Measurements from ENCODE around the gene A1BG. TPM values are rescaled to one million over a fixed set of nuclear protein-coding genes. Genes with fewer than 3 reads are reported as not detected.
A peak's percentile ranks its signal among the peaks of the same experiment; 100 is the strongest.

Gene A1BG
- total RNA-seq, 1 experiment from 2014 or later, result 1.2 TPM

- CTCF ChIA-PET, result no interaction called here
- intact Hi-C loops (cut with micrococcal nuclease), result no loop called here
- H3K27ac ChIP-seq (ENCODE audit: low read depth, low read length), result peak overlapping the region; percentile 92
Measured at GRCh38 chr19:58380037-58380661, 26.9 kb upstream of the A1BG start.

More at GRCh38 chr19:58380037-58380661, 26.9 kb upstream of the A1BG start:
- TF ChIP-seq YY1 (IDR thresholded peaks at IDR 0.05; ENCODE audit: extremely low read depth, insufficient replicate concordance, low read depth, low read length), result no peak
- TF ChIP-seq JUND (IDR thresholded peaks at IDR 0.05), result no peak
- no peak for TF ChIP-seq ZNF274 (IDR thresholded peaks at IDR 0.05; ENCODE audit: low read depth, low read length)
- no peak for TF ChIP-seq ATF3 (IDR thresholded peaks at IDR 0.05)
- no peak for TF ChIP-seq SIN3A (IDR thresholded peaks at IDR 0.05; ENCODE audit: low read depth)
- TF ChIP-seq EZH2phosphoT487 (IDR thresholded peaks at IDR 0.05; ENCODE audit: borderline replicate concordance), result no peak
- TF ChIP-seq ZBTB33 (IDR thresholded peaks at IDR 0.05; ENCODE audit: extremely low read depth, insufficient replicate concordance, low read length), result no peak
- TF ChIP-seq SRF (IDR thresholded peaks at IDR 0.05; ENCODE audit: low read depth), result no peak
- no peak for TF ChIP-seq EGR1 (IDR thresholded peaks at IDR 0.05; ENCODE audit: low read depth)
- TF ChIP-seq RAD21 (IDR thresholded peaks at IDR 0.05; ENCODE audit: low read depth), result no peak
- TF ChIP-seq MAX (IDR thresholded peaks at IDR 0.05), result no peak
- TF ChIP-seq FOSL1 (IDR thresholded peaks at IDR 0.05; ENCODE audit: low read depth), result no peak
- no peak for TF ChIP-seq POLR2AphosphoS5 (IDR thresholded peaks at IDR 0.05; ENCODE audit: low read depth, low read length)
- H3K79me2 ChIP-seq (ENCODE audit: insufficient read depth, low read length), result peaks cover 13% of the 10 kb centered on the region
- no peak; the same call in 1 of the 2 replicates for ATAC-seq
- H3K36me3 ChIP-seq (ENCODE audit: control insufficient read depth in 1 of 2, insufficient read depth in 2 of 2, low read length in 2 of 2), result 0 out of 4 replicates have a peak, but pooled peaks cover 0 to 2% of the 10 kb centered on the region in 2 experiments
- no peaks in the 10 kb centered on the region for H4K20me1 ChIP-seq (ENCODE audit: insufficient read depth)
- ChIA-PET RAD21 (ENCODE audit: low non-redundant PET in 1 of 2, low total read pairs in 2 of 2, uncharacterized antibody in 2 of 2, unreplicated experiment in 2 of 2) (no interaction called here), POLR2A (interaction anchor here (1.5 kb wide), 1 partner anchor 17 kb away, joined by 7 read pairs; the partner anchor contains the start of gene ZNF497)
- no peak for DNase-seq (ENCODE audit: low read depth, low spot score)
- H3K27me3 ChIP-seq (ENCODE audit: insufficient read depth, low read length), result no peaks in the 10 kb centered on the region
- no peak overlapping the region for H2AFZ ChIP-seq (ENCODE audit: low read depth, low read length, poor library complexity, severe bottlenecking)
- H3K4me3 ChIP-seq (replicated peaks in 1 of 2; ENCODE audit: low read depth in 1 of 2, low read length in 2 of 2), result peak overlapping the region; percentile 59 to 92
- TSS peak; percentile 18 for BruUV-seq (replicated peaks)
- peaks cover 13 to 30% of the 10 kb centered on the region in 2 experiments for H3K4me1 ChIP-seq (ENCODE audit: control insufficient read depth in 1 of 2, insufficient read depth in 2 of 2, low read length in 2 of 2)
- peak overlapping the region; percentile 89 for H3K9ac ChIP-seq (ENCODE audit: low read length)
- no peaks in the 10 kb centered on the region for H3K9me3 ChIP-seq (ENCODE audit: control insufficient read depth in 1 of 2, insufficient read depth in 1 of 2, low read depth in 1 of 2, low read length in 2 of 2)
- no peaks in the 10 kb centered on the region for H3K9me2 ChIP-seq (ENCODE audit: insufficient read depth)
- peak overlapping the region; percentile 100 for H3K4me2 ChIP-seq (ENCODE audit: low read length)
